ENCODE data around the gene ZNF668.
A peak's percentile ranks its signal among the peaks of the same experiment; 100 is the strongest.
"Not testable (repeated sequence)": the region's sequence is repeated elsewhere in the genome, so short reads cannot be mapped to it uniquely, and the experiment has no call there.

Gene ZNF668

DNA sequence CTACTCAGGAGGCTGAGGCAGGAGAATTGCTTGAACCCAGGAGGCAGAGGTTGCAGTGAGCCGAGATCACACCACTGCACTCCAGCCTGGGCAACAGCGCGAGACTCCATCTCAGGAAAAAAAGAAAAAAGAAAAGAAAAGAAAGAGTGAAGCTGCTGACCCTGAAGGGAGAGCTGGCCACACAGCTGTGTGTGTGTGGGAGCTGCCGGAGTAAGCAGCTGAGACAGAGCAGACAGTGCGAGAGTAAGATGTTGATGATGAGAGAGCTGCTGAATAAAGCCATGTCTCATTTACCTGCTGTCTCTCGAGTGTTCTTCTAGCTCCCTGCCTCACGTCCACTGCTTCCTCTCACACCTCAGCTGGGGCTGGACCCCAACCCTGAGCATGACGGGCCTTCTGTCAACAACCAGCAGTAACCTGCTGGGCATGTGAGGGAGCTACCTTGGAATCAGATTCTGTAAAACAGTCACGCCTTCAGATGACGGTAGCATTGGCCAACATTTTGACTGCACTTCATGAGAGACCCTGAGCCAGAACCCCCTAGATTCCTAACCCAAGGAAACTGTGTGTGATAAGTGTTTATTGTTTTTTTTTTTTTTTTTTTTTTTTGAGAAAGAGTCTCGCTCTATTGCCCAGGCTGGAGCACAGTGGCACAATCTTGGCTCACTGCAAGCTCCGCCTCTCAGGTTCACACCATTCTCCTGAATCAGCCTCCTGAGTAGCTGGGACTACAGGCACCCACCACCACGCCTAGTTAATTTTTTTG, 27.0 kb upstream of the ZNF668 start:
- not testable (repeated sequence) for DNase-seq

DNA sequence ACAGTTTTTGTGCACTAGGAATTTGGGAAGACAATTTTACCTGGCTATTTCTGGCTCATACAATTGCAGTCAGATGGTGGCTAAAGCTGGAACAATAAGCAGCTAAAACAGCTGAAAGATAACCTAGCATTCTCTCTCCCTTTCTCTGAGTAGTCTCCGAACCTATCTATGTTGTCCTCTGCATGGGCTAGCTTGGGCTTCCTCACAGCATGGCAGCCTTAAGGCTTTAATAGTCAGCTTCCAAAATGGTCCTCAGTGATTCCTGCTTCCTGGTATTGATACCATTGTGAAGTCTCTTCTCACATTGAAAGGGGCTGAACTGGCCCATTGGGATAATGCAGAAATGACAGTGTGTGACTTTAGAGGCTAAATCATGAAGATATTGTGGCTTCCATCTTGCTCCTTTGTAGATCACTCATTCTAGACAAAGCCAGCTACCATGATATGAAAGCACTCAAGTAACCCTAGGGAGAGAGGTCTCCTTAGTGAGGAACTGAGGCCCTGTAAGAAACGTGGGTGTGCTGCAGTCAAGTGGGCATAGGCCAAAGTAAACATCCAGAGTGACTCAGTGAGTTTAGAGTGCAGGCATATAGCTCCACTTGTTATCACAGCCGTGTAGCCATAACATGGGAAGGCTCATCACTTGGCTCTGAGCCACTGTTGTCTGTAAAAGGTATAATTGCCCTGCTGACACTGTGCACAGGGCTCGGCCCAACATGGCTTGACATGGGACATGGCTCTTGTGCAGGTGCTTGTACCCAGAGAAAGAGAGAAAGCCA, 26.0 kb upstream of the ZNF668 start:
- no peak for DNase-seq

DNA sequence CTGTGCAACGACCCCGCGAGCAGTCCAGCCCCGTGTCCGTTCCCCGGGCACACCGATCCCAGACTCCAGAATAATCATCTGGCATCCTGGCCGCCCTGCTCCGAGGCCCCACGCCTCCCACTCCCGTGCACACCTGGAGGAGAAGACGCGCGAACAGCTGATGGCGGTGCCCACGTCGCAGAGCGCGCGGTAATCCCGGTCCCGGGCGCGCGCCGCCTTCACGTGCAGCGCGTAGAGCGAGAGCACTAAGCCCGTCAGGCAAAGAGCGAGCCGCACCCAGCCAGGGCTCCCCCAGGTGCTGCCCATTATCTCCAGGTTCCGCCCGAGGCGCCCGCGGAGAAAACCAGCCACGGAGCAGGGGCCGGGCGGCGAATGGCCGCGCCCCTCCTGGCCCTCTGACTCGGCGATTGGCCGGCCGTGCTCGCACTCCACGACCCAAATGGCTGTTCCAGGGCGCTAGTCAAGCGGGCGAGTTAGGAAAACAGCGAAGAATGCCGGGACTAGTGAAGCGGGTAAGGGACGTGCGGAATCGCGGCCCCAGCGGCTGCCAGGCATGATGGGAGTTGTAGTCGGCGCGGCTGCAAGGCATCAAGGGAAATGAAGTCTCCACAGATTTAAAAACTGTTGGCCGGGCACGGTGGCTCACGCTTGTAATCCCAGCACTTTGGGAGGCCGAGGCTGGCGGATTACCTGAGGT, 20.5 kb upstream of the ZNF668 start, which contains the start of gene VKORC1:
VKORC1 (minus strand) TSS at position 374 of the 697 bp plus-strand sequence; CDS start at position 306, 68 bp downstream.
- DNase-seq, result peak; percentile 95

DNA sequence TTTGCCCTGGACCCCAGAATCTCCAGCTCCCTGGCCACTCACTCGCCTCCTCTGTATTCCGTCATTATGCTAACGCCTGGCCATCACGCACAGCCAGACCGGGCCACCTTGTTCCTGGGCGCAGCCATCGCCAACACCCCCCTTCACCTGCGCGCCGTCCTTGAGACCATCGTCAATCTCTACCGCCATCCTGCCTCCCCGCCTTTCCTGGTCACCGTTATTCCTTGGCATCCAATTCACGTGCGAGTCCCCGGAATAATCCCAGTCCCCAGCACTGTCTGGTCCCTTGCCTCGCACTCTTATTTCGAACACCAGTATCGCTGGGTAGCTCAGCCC, 20.0 kb upstream of the ZNF668 start:
- no peak for DNase-seq

DNA sequence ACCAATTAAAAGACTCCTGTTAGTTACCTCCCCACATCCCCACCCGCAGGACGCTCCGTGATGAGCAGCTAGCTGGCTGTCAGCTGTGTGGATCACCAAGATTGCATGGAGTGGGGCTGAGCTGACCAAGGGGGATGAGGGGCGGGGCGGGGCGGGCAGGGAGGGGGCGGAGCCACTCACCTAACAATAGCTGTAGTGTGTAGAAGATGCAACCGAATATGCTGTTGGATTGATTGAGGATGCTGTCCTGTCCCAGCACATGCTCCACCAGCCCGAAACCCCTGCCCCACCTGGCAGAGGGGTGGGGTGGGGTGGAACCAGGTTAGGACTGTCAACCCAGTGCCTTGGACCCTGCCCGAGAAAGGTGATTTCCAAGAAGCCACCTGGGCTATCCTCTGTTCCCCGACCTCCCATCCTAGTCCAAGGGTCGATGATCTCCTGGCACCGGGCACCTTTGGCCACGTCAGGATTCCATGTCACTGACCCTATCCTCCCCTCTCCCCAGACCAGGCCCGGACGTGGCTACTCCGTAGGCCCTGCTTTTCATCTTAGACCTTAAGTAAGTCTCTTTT, 19.2 kb upstream of the ZNF668 start:
- peak; percentile 28 for DNase-seq

DNA sequence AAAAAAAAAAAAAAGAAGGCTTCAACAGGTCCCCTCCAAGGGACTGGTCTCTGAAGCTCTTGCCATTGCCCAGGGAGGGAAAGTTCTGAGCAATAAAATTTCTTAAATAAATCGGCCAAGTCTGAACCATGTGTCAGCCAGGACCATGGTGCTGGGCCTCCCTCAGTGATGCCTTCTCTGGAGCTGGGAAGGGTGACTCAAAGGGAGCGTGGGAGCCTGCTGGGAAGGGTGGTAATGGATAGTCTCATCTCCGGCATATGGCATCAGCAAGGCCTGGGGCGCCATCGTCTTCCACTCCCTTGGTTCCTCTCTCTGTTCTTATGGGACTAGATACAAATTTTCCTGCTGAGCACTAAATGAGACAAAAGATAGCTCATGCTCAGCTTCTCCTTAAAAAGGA, 18.3 kb upstream of the ZNF668 start:
- DNase-seq, result no peak

DNA sequence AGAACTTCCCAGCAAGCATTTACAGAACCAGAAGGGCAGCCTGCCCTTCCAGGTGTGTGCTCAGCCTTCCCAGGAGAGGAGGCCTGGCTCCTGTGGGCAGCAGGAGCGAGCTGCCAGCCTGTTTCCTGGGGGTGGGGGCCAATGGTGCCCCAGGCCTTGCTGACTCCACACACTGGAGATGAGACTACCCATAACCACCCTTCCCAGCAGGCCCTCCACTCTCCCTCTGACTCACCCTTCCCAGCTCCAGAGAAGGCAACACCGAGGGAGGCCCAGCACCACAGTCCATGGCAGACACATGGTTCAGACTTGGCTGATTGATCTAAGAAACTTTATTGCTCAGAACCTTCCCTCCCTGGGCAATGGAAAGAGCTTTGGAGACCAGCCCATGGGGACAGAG, 16.5 kb upstream of the ZNF668 start:
- no peak for DNase-seq

DNA sequence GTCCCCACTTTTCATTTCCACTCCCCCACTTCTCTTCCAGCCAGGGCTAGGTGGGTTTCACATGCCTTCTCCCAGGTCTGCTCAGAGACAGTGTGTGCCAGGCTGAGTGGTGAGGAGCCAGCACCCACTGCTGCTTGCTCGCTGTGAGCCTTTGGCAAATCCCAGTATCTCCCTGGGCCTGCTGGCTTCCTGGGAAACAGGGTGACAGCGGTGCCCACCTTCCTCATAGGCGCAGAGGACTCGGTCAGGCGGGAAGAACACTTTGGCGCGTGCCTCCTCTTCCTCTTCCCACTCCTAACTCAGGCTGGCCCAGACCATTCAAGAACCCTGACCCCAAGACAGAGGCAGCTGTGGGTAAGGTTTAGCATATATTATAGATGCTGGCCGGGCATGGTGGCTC, 15.2 kb upstream of the ZNF668 start:
- no peak for DNase-seq

DNA sequence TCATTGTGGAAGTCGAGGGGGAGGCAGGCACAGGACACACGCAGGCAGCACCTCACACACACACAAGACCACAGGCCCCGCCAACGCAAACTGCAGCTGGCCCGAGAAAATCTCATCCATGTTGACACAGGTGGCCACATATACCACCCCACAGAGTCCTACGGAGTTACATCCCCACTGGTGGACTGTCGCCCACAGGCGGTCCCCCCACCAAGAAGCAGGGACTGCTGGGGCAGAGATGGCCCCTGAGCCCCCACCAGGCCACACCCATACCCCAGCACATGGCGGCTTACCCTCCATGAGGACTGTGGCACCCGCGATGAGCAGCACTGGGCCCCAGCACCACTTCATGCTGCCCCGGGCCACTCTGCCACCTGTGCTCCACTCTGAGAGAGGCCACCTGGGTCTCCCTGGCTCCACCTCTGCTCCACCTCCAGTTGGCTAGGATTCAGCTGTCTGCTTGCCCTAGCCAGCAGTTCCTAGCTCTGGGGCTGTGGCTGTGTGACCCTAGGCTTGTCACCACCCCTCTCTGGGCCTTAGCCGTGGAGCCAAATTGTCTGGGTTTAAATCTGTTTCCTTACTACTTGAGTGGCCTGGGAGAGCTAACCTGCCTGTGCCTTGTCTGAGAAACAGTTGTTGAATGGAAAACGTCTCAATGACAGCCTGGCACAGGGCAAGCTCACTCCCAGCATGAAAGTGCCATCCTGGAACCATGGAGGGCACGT, 14.6 kb upstream of the ZNF668 start, which contains the start of gene PRSS53:
PRSS53 (minus strand) TSS at position 485 of the 725 bp plus-strand sequence; CDS start at position 351, 134 bp downstream.
- DNase-seq, result no peak

DNA sequence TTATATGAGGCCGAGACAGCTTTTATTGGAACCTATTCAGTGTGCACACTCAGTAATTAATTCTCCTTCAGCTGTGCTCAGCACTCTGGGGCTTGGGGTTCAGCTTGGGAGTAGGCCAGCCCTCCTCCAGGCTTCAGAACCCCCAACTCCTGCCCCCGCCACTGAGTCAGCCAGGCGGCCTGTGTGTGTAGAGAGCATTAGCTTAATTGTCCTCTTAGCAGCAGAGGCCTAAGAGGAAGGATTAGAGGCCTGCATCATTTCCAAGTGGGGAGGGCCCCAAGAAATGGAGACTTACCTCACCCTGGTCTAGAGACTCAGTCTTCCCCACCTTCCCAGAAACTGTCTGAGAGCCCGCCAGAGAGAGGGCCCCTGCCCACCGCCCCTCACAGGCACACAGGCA, 13.9 kb upstream of the ZNF668 start:
- DNase-seq, result no peak

DNA sequence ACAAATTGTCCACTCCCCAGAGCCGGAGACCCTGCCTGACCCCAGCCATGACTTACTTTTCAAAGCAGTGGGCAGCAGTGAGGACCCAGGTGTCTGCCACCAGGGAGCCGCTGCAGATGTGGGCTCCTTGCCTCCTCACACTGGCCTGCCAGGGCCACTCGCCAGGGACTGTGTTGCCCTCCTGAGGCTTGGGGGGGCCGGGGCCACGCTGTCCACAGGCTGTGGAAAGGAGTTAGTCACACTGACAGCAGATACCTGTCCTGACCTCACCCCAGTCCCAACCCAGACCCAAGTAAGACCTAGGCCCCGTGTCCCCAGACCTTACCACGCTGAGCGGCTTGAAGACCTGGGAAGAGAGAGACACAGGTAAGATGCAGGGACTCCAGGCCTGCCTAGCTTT, 13.4 kb upstream of the ZNF668 start:
- no peak for DNase-seq

DNA sequence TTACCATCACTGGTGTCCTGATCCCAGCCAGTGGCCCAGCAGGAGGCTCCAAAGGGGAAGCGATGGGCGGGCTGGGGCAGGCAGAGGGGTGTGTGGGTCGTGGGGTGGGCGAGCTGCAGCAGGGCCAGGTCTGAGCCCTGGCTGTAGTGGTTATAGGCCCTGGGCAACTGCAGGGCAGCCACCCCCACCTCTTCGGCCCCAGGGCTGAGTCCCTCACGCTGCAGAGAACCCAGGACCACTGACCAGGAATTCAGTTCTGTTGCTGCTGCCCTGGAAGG, 12.5 kb upstream of the ZNF668 start:
- no peak for DNase-seq

DNA sequence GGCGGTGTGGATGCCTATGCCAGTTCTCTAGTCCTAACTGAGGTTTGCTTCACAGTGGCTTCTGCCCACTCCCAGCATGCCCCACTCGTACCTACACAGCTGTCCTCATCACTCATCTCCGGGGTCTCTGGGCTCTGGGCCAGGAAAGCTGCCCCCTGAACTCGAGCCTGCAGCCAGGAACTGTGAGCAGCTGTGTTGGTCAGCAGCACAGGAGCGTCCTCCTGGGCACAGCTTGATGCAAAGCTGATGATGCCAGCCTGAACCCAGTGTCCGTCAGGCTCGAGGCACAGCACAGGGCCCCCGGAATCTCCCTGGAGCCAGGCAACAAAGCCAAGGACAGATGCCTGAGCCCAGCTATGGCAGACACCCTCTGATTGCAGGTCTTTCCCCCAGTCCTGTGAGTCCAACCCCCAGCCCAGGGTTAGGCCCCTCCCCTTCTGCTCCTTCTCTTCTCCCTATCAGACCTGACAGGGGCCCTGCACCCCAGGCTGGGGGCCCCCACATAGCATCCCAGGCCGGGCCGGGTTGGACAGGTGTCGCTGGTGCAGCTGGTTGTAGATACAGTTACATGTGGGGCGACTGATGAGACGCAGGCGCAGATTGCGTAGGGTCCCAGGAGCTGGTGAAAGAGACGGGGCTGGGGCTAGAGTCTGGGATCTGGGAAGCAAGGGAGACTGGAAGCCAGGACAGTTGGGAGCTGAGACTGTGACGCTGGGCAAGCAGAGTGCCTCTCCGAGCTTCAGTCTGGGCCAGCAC, 12.0 kb upstream of the ZNF668 start:
- DNase-seq, result no peak

DNA sequence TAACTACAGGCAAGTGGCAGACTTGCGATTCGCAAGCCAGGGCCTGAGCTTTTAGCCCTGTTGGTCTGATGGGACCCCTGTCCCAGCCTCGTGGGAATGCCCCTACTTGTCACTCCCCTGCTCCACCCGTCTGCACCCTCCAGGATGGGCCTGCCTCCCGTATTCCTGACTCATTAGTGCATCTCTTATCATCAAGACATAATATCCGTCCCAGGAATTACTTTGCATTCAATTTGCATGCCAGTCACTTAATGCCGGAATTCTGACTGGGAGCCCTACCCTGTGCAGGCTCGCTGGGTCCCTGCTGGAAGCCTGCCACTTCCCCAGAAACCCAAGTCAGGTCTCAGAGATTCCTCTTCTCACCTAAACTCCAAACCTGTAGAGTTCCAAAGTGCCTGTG, 11.4 kb upstream of the ZNF668 start:
- DNase-seq, result no peak

DNA sequence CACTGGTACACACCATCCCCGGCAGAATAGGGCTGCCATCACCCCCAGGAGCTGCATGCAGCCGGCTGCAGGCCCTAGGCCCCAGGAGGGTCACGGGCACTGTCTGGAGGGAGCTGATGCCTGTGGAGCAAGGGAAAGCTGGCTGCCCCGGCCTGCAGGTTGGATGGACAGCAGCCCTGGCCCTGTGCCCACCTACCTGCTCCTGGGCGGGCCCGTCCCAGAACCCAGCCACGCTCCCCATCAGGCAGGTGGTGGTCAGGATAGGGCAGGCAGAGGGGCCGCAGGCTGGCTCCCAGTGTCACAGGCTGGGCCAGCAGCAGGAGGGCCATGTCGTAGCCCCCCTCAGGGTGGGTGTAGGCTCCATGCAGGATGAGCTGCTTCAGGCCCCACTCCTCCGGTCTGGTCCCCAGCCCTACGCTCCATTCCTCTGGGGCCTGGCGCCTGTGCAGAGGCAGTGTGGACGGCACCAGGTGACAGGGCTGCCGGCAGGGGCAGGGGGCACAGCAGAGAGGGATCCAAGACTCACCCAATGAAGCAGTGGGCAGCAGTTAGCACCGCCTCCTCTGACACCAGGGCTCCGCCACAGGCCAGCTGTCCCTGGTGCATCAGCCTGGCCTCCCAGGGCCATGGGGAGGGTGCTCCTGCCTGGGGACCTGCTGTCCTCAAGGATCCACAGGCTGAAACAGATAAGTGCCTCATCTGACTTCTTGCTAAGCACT, 10.7 kb upstream of the ZNF668 start:
- DNase-seq, result no peak

DNA sequence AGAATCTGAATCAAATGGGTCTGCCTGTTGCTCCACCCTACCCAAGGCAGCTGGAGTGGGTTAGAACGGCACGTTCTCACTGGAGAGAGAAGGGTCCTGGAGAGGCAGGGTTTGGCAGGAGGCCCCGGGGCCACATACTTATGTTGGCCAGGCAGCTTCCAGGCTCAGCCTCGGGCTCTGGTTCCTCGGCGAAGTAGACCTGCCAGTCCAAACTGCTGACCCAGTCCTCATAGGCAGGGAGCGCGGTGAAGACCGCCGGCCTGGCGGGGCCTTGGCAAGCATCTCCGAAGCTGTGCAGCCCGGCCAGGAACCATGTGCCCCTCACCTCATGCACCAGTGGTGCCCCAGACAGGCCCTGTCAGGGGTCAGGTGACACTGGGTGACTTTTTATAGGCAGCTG, 9.9 kb upstream of the ZNF668 start:
- DNase-seq, result no peak

DNA sequence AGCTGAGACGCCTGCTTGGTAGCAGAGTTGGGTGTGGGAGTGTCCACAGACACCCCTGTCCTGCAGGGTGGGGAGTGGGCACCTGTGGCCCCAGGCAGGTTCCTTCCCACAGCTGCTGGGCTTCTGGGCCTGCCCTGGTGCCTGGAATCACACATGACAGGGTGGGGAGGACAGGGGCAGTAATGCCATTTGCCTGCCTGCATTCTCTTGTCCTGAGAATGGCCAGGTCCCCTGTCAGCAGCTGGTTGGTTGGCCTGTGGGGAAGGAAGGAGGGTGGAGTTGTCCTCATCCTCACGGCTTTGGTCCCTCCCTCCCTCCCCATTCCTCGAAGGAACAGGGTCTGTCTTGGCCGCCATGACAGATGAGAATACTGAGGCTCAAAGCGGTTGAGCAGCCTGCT, 9.5 kb upstream of the ZNF668 start:
- no peak for DNase-seq

DNA sequence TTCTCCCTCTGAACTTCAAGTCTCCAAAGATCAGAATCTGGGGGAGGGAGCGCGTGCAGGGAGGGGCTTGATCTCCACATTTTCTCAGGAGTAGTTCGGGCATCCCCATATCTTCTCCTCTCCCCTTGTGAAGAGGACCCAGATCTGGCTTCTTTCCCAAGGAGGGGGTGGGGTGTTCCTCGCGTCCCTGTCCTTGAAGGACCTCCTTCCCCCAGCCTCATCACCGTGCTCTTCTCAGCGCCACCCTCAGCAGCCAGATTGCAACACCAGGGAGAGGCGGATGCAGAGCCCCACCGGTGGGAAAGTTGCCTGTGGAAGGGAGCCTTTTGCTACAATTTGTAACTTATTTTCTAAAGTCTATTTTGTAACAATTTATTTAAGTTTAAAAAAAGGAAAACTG, 9.0 kb upstream of the ZNF668 start:
- no peak for DNase-seq

DNA sequence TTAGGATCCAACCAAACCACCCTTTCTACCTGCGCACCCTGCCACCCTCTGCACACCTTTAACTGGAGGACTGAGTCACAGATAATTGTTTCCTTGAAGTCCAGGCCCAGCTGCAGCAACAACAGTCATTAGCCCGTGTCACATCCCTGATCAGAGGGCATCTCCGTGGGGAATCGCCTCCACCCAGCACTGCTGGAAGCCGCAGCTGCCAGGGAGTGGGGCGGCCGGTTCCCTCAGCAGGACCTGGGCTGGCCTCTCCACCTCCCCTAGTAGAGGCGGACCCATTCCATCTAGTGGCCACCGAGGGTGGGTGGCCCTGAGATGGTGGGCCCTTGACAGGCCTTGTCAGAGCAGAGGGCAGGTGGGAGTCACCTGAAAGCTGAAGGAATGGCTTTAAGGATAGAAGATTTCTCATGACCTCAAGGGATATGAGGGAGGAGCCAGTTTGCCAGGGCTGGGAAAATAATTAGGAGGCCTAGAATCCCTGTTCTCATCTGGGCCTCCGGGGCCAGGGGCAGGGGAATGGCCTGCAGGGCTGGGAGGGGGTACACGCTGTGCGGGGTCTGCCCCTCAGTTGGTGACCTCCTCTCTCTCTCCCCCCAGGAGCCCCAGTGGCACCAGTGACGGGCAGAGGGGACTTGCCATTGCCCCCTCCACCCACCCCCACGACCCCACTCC, 8.5 kb upstream of the ZNF668 start:
- DNase-seq, result no peak

DNA sequence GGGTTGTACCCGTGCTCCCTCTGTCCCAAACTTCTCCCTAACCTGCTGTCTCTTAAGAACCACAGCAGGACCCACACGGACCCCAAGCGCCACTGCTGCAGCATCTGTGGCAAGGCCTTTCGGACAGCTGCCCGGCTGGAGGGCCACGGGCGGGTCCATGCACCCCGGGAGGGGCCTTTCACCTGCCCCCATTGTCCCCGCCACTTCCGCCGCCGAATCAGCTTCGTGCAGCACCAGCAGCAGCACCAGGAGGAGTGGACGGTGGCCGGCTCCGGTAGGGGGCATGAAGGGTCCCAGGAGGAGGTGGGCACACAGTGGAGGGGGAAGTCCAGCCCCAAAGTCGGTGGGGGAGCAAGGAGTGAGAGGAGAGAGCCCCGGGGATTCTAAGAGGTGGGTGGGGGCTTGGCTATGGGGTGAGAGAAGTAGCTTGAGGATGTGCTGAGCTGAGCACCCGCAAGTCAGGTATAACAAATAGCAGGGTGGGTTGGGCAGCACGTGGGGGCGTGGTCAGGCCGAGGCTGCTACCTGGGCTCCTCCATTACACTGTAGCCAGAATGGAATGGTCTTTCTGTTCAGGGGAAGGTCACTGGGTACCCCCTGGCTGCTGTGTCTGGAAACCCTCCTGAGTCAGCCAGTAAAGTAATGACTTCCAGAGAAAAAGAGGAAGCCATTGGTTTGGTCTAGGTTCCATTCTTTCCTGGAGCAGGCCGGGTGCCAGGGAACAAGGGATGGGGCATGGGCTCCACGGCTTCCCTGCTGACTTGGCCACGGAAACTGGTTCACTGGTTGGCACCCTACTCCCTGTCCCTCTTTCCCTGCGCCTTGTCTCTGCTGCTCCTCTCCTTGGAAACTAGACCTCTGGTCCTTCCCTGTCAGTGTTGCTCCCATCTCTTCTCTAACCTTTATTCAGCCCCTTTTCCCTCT, 7.7 kb upstream of the ZNF668 start:
- DNase-seq, result peak; percentile 33
